K562 (cell line): ENCODE data around the gene RASL11A. TPM values are rescaled to one million over a fixed set of nuclear protein-coding genes. Genes with fewer than 3 reads are reported as not detected.

Experiments used
- ATF1 ChIP-seq, 2 experiments: fragments of 450-650 bp in 1 of 2; IDR thresholded peaks; 2 replicates each; pipeline ENCODE4 v1.6.1; 2016; ENCODE audit warnings: missing compliant biosample characterization in 1 of 2, missing genetic modification characterization in 1 of 2
- C11orf30 ChIP-seq: fragments of 450-650 bp; IDR thresholded peaks from 2 replicates; pipeline ENCODE4 v1.6.1; 2016; ENCODE audit warnings: low read depth, mild to moderate bottlenecking
- CREB3L1 ChIP-seq: fragments of 450-650 bp; IDR thresholded peaks from 2 replicates; pipeline ENCODE4 v1.6.1; 2014; ENCODE audit warnings: low read depth, mild to moderate bottlenecking, moderate library complexity, borderline replicate concordance
- EP400 ChIP-seq: fragments of 450-650 bp; IDR thresholded peaks from 2 replicates; pipeline ENCODE4 v1.6.1; 2017; ENCODE audit warnings: antibody characterized with exemption, mild to moderate bottlenecking, moderate library complexity
- GABPA ChIP-seq: fragments of 200-800 bp; sonication (Bioruptor generic); conservative IDR thresholded peaks from 2 replicates; pipeline ENCODE4 v1.6.1; 2016; ENCODE audit warnings: low read depth, missing genetic modification characterization, missing compliant biosample characterization
- HCFC1 ChIP-seq: IDR thresholded peaks from 2 replicates; pipeline ENCODE4 v1.6.1; 2012; ENCODE audit warnings: low read depth, low read length, improper control_type of control experiment
- KLF13 ChIP-seq: fragments of 450-650 bp; IDR thresholded peaks from 2 replicates; pipeline ENCODE4 v1.6.1; 2016; ENCODE audit warnings: missing genetic modification characterization, low read depth, mild to moderate bottlenecking, missing compliant biosample characterization, moderate library complexity, borderline replicate concordance
- MBD2 ChIP-seq: sonication (generic); IDR thresholded peaks from 2 replicates; pipeline ENCODE4 v1.6.1; 2016; ENCODE audit warnings: low read depth, borderline replicate concordance
- PRPF4 ChIP-seq: fragments of 200-400 bp; formaldehyde crosslinking; IDR thresholded peaks from one replicate; pipeline ENCODE4 v1.6.1; 2017; ENCODE audit warnings: low read length, low read depth, mild to moderate bottlenecking; ENCODE audit not compliant: insufficient read depth, poor library complexity, severe bottlenecking
- TCFL5 ChIP-seq: fragments of 250-450 bp; sonication (Bioruptor Pico); conservative IDR thresholded peaks from 2 replicates; pipeline ENCODE4 v1.6.1; 2021; ENCODE audit warnings: mild to moderate bottlenecking, moderate library complexity, matching md5 sums
- TEAD1 ChIP-seq, 2 experiments: fragments of 450-650 bp in 1 of 2; sonication (generic) in 1 of 2; formaldehyde crosslinking; IDR thresholded peaks; 2 replicates each; pipeline versions ENCODE4 v1.4.0 to v1.8.0; 2020 to 2022; ENCODE audit warnings: mild to moderate bottlenecking in 2 of 2, missing genetic modification reagents in 1 of 2
- ZFP91 ChIP-seq: sonication (generic); formaldehyde crosslinking; IDR thresholded peaks from 2 replicates; pipeline ENCODE4 v1.8.0; 2022; ENCODE audit warnings: mild to moderate bottlenecking, missing genetic modification reagents
- polyA plus RNA-seq, 8 experiments: library from polyadenylated mRNA; depleted of rRNA in 4 of 8; stranded (reverse) in 5 of 8; unstranded in 3 of 8; fragments of >200 nt; fragmentation: Nextera tagmentation in 2 of 8; fragmentation: Illumina TruSeq in 1 of 8; extraction: Ambion mirVana in 2 of 8; extraction: Trizol in 1 of 8; gene quantifications; 2 replicates each; pipeline versions ENCODE4 v1.2.1 to v1.2.3, GENCODE V29; 2011 to 2014; ENCODE audit warnings: inconsistent platforms in 1 of 8, missing spikeins in 1 of 8
- total RNA-seq, 7 experiments: library from RNA; depleted of rRNA in 6 of 7; stranded (reverse); fragments of >200 nt in 6 of 7; fragmentation: Illumina TruSeq in 2 of 7; extraction: Trizol in 2 of 7; gene quantifications; 2 replicates each; pipeline versions ENCODE4 v1.2.1 to v1.2.3, GENCODE V29; 2011 to 2021; ENCODE audit warnings: low replicate concordance in 1 of 7
- TF ChIP-seq, protein P1 (sequence below), 2 experiments: fragments of 200-800 bp in 1 of 2; sonication (Bioruptor generic) in 1 of 2; sonication (generic) in 1 of 2; formaldehyde crosslinking in 1 of 2; IDR thresholded peaks in 1 of 2; conservative IDR thresholded peaks in 1 of 2; 2 replicates each; pipeline versions ENCODE4 v1.5.0 to v1.6.1; 2016 to 2020; ENCODE audit warnings: missing compliant biosample characterization in 1 of 2, missing genetic modification characterization in 1 of 2, missing genetic modification reagents in 1 of 2
- TF ChIP-seq, protein P2 (sequence below): fragments of 450-650 bp; IDR thresholded peaks from 2 replicates; pipeline ENCODE4 v1.6.1; 2018; ENCODE audit not compliant: partially characterized antibody
- TF ChIP-seq, protein P3 (sequence below): fragments of 450-650 bp; formaldehyde crosslinking; IDR thresholded peaks from 2 replicates; pipeline ENCODE4 v1.4.0; 2020; ENCODE audit warnings: mild to moderate bottlenecking

RASL11A gene
- total and polyA plus RNA-seq, 9 of the 15 experiments (the other 6 are each of a cell fraction or from before 2014, with no cell fraction given): 0.11 to 2.2 (median 1.5) TPM; not detected in 1

- TF ChIP-seq, protein P1, sequence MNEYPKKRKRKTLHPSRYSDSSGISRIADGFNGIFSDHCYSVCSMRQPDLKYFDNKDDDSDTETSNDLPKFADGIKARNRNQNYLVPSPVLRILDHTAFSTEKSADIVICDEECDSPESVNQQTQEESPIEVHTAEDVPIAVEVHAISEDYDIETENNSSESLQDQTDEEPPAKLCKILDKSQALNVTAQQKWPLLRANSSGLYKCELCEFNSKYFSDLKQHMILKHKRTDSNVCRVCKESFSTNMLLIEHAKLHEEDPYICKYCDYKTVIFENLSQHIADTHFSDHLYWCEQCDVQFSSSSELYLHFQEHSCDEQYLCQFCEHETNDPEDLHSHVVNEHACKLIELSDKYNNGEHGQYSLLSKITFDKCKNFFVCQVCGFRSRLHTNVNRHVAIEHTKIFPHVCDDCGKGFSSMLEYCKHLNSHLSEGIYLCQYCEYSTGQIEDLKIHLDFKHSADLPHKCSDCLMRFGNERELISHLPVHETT (CRISPR knock-in tag; conservative IDR thresholded peaks at IDR 0.05 in 1 of 2, IDR thresholded peaks at IDR 0.05 in 1 of 2): peak in 1 of 2 experiments; percentile 33; a peak in 2 of 4 replicates
- TF ChIP-seq TCFL5 (CRISPR knock-in tag) (no peak), GABPA (peak; percentile 90), ATF1 (CRISPR knock-in tag; IDR thresholded peaks at IDR 0.05) (peak; percentile 53), ATF1 (tag; IDR thresholded peaks at IDR 0.05) (peak; percentile 98), EP400 (peak; percentile 99), KLF13 (peak; percentile 58; the same call in 1 of the 2 replicates), PRPF4 (peak; percentile 81), HCFC1 (peak; percentile 44), C11orf30 (peak; percentile 84), CREB3L1 (peak; percentile 77; the same call in 1 of the 2 replicates), ZFP91 (CRISPR knock-in tag) (0 out of 2 replicates have a peak, but pooled peaks have one; percentile 36), TEAD1 (CRISPR knock-in tag; IDR thresholded peaks at IDR 0.05) (peak in 1 of 2 experiments; percentile 79; a peak in 1 of 4 replicates), MBD2 (peak; percentile 52; the same call in 1 of the 2 replicates)
- TF ChIP-seq, protein P2, sequence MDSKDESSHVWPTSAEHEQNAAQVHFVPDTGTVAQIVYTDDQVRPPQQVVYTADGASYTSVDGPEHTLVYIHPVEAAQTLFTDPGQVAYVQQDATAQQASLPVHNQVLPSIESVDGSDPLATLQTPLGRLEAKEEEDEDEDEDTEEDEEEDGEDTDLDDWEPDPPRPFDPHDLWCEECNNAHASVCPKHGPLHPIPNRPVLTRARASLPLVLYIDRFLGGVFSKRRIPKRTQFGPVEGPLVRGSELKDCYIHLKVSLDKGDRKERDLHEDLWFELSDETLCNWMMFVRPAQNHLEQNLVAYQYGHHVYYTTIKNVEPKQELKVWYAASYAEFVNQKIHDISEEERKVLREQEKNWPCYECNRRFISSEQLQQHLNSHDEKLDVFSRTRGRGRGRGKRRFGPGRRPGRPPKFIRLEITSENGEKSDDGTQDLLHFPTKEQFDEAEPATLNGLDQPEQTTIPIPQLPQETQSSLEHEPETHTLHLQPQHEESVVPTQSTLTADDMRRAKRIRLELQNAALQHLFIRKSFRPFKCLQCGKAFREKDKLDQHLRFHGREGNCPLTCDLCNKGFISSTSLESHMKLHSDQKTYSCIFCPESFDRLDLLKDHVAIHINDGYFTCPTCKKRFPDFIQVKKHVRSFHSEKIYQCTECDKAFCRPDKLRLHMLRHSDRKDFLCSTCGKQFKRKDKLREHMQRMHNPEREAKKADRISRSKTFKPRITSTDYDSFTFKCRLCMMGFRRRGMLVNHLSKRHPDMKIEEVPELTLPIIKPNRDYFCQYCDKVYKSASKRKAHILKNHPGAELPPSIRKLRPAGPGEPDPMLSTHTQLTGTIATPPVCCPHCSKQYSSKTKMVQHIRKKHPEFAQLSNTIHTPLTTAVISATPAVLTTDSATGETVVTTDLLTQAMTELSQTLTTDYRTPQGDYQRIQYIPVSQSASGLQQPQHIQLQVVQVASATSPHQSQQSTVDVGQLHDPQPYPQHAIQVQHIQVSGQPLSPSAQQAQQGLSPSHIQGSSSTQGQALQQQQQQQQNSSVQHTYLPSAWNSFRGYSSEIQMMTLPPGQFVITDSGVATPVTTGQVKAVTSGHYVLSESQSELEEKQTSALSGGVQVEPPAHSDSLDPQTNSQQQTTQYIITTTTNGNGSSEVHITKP: peak; percentile 42
- TF ChIP-seq, protein P3, sequence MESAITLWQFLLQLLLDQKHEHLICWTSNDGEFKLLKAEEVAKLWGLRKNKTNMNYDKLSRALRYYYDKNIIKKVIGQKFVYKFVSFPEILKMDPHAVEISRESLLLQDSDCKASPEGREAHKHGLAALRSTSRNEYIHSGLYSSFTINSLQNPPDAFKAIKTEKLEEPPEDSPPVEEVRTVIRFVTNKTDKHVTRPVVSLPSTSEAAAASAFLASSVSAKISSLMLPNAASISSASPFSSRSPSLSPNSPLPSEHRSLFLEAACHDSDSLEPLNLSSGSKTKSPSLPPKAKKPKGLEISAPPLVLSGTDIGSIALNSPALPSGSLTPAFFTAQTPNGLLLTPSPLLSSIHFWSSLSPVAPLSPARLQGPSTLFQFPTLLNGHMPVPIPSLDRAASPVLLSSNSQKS (CRISPR knock-in tag): no peak
Observed at GRCh38 chr13:27251166-27252091, 19.2 kb upstream of the RASL11A start, which contains the start of gene RPL21 (continued).
